HepG2 (cell line): ENCODE data around the gene TBC1D10B. TPM values are rescaled to one million over a fixed set of nuclear protein-coding genes. Genes with fewer than 3 reads are reported as not detected.
"Not testable (repeated sequence)": the region's sequence is repeated elsewhere in the genome, so short reads cannot be mapped to it uniquely, and the experiment has no call there.

Experiments
- ATAC-seq: fragments of 200-7000 bp; cut with Tn5 transposase; 3 replicates; pipeline ENCODE4 v1.9.1; 2020; ENCODE audit warnings: mild to moderate bottlenecking, moderate library complexity
- BruUV-seq: library from RNA; stranded (reverse); fragments of 400-500 nt; replicated peaks from 2 replicates; lab custom pipeline; 2021; lab: Mats Ljungman, UMichigan
- CTCF ChIA-PET: fragments of 300-600 bp; formaldehyde crosslinking; extraction: SDS; loops from one replicate; lab custom pipeline; 2021; ENCODE audit warnings: low total read pairs, inconsistent platforms, low intra/inter-chr PET ratio; lab: Yijun Ruan, JAX
- POLR2A ChIA-PET: fragments of 350-600 bp; sonication (Branson Sonifier 250); formaldehyde crosslinking; loops from one replicate; lab custom pipeline; 2020; ENCODE audit warnings: antibody characterized with exemption, inconsistent platforms; lab: Yijun Ruan, JAX
- DNase-seq: peaks from one replicate; pipeline ENCODE4 v3.0.0-alpha.2; 2015; ENCODE audit warnings: low spot score
- FAIRE-seq: peaks from 3 replicates; lab custom pipeline; 2011; peaks lifted over from hg19 to GRCh38; lab: Jason Lieb, UNC
- H2AFZ ChIP-seq: one replicate; pipeline ENCODE4 v1.6.1; 2011; ENCODE audit warnings: low read length, inconsistent platforms
- H3K27ac ChIP-seq: fragments of 300-600 bp; 3 replicates; pipeline ENCODE4 v1.8.0; 2011; ENCODE audit warnings: mixed run types, mild to moderate bottlenecking, mixed read lengths, low read length, inconsistent platforms; ENCODE audit not compliant: insufficient read depth; ENCODE audit errors: extremely low read length
- H3K27me3 ChIP-seq, 2 experiments: fragments of 200-600 bp in 1 of 2; 2 replicates in 1 of 2; 3 replicates in 1 of 2; pipeline versions ENCODE4 v1.6.0 to v1.8.0; 2011; ENCODE audit warnings: low read length in 2 of 2, mild to moderate bottlenecking in 2 of 2, moderate library complexity in 2 of 2, inconsistent platforms in 1 of 2; ENCODE audit not compliant: insufficient read depth in 2 of 2, control insufficient read depth in 1 of 2
- H3K36me3 ChIP-seq, 2 experiments: fragments of 200-600 bp in 1 of 2; replicated peaks in 1 of 2; 2 replicates in 1 of 2; 3 replicates in 1 of 2; pipeline versions ENCODE4 v1.5.1 to v1.8.0; 2011; ENCODE audit warnings: low read length in 2 of 2, inconsistent platforms in 1 of 2; ENCODE audit not compliant: insufficient read depth in 2 of 2, control insufficient read depth in 1 of 2
- H3K4me1 ChIP-seq: 2 replicates; pipeline ENCODE4 v1.5.1; 2012; ENCODE audit warnings: low read length, inconsistent platforms; ENCODE audit not compliant: insufficient read depth
- H3K4me2 ChIP-seq: 2 replicates; pipeline ENCODE4 v1.6.0; 2011; ENCODE audit warnings: low read depth, low read length, inconsistent platforms
- H3K4me3 ChIP-seq, 3 experiments: fragments of 200-600 bp in 1 of 3; sonication (generic), shearing (Covaris generic) in 1 of 3; replicated peaks in 1 of 3; 2 replicates each; pipeline ENCODE4 v1.5.1; 2011 to 2016; ENCODE audit warnings: low read length in 3 of 3, inconsistent platforms in 2 of 3, low read depth in 2 of 3, mild to moderate bottlenecking in 2 of 3, control low read depth in 1 of 3, mixed read lengths in 1 of 3; ENCODE audit not compliant: insufficient read depth in 1 of 3
- H3K79me2 ChIP-seq: one replicate; pipeline ENCODE4 v1.6.1; 2011; ENCODE audit warnings: low read length, inconsistent platforms; ENCODE audit not compliant: insufficient read depth
- H3K9ac ChIP-seq: 2 replicates; pipeline ENCODE4 v1.6.0; 2011; ENCODE audit warnings: mild to moderate bottlenecking, low read depth, low read length, inconsistent platforms; ENCODE audit not compliant: insufficient read depth
- H3K9me3 ChIP-seq: 2 replicates; pipeline ENCODE4 v1.5.1; 2012; ENCODE audit warnings: mild to moderate bottlenecking, low read length
- H4K20me1 ChIP-seq: 2 replicates; pipeline ENCODE4 v1.6.0; 2011; ENCODE audit warnings: inconsistent platforms, mild to moderate bottlenecking, low read length, moderate library complexity; ENCODE audit not compliant: insufficient read depth
- AKNA ChIP-seq: sonication (generic); formaldehyde crosslinking; IDR thresholded peaks from 2 replicates; pipeline ENCODE4 v1.4.0; 2020; ENCODE audit warnings: missing genetic modification reagents, borderline replicate concordance
- ZNF770 ChIP-seq: sonication (generic); formaldehyde crosslinking; IDR thresholded peaks from 2 replicates; pipeline ENCODE4 v1.5.0; 2020; ENCODE audit warnings: mild to moderate bottlenecking, missing genetic modification reagents
- WGBS: methylation state at CpG from one replicate; pipeline ENCODE4 v1.1.6; 2017; ENCODE audit warnings: low lambda C conversion rate; 5-methylcytosine and 5-hydroxymethylcytosine counted together
- in situ Hi-C: cut with HindIII; loops from 2 replicates; pipeline ENCODE4 v1.10.0; 2017; ENCODE audit warnings: low pct_unique_long_range_greater_than_20kb; ENCODE audit not compliant: extremely low pct_ligation_motif_present
- intact Hi-C: fragments of 100-400 bp; cut with micrococcal nuclease; formaldehyde crosslinking; loops from one replicate; pipeline ENCODE4 v1.10.0; 2022; ENCODE audit not compliant: unreplicated experiment
- polyA plus RNA-seq, 8 experiments: library from polyadenylated mRNA; depleted of rRNA in 3 of 8; stranded (reverse) in 7 of 8; unstranded in 1 of 8; fragments of >200 nt; fragmentation: Illumina TruSeq in 4 of 8; extraction: Trizol in 4 of 8; gene quantifications; 2 replicates each; pipeline versions ENCODE4 v1.2.1 to v1.2.3, GENCODE V29; 2011 to 2016; ENCODE audit warnings: low read depth in 4 of 8, missing spikeins in 1 of 8, mixed read lengths in 1 of 8; ENCODE audit not compliant: insufficient read depth in 1 of 8
- total RNA-seq, 5 experiments: library from RNA; depleted of rRNA; stranded (reverse); fragments of >200 nt; fragmentation: Illumina TruSeq; extraction: Trizol; gene quantifications; 2 replicates each; pipeline ENCODE4 v1.2.3, GENCODE V29; 2016; ENCODE audit warnings: low read depth in 1 of 5

TBC1D10B gene
- total and polyA plus RNA-seq, 2 of the 13 experiments (the other 11 are each of a cell fraction or from before 2014, with no cell fraction given) = 15.7 to 24.8 TPM

GRCh38 chr16:30397056-30397455 lies 26.8 kb upstream of the TBC1D10B start (continued):
- TF ChIP-seq AKNA (CRISPR knock-in tag) = no peak

- H3K27ac ChIP-seq, FAIRE-seq, H2AFZ ChIP-seq, intact Hi-C loops, ATAC-seq, H4K20me1 ChIP-seq, DNase-seq, in situ Hi-C loops, BruUV-seq, H3K27me3 ChIP-seq, H3K9me3 ChIP-seq: not testable (repeated sequence)
- CTCF ChIA-PET = interaction anchor here (2.1 to 2.6 kb wide), 2 partner anchors 13 to 232 kb away, joined by 4 to 20 read pairs; no protein-coding TSS in a partner anchor
- Histone ChIP-seq H3K4me1 (peaks cover 46% of the 10 kb centered on the region), H3K79me2 (peaks cover 17% of the 10 kb centered on the region), H3K4me2 (peak overlapping the region; percentile 99), H3K9ac (peak overlapping the region; percentile 78), H3K4me3 (peak overlapping the region; percentile 75 to 93 (median 75); a peak in 4 of 6 replicates), H3K36me3 (peaks cover 3 to 17% of the 10 kb centered on the region in 2 experiments; a peak in 4 of 5 replicates)
- peak; percentile 70 for TF ChIP-seq ZNF770 (CRISPR knock-in tag)
- POLR2A ChIA-PET = interaction anchor here (0.7 to 3.3 kb wide), 3 partner anchors 11 to 95 kb away, joined by 3 to 70 read pairs (median 11); partner anchors contain the start of genes DCTPP1 and ZNF771
- WGBS = 84% methylated on average over 4 of the region's 4 CpGs
Measured at GRCh38 chr16:30396627-30397026, 26.3 kb upstream of the TBC1D10B start.
